Activated CD8-positive, alpha-beta T cell treated with anti-CD3 and anti-CD28 coated beads for 36 hours (primary cell): Measurements from ENCODE around the gene TRMT1L. TPM values are rescaled to one million over a fixed set of nuclear protein-coding genes. Genes with fewer than 3 reads are reported as not detected.
A peak's percentile ranks its signal among the peaks of the same experiment; 100 is the strongest.

Experiments
- ATAC-seq: fragments of 200-7000 bp; cut with Tn5 transposase; one replicate; pipeline ENCODE4 v1.10.0; 2021; ENCODE audit warnings: mild to moderate bottlenecking, moderate library complexity
- CTCF ChIA-PET: fragments of 350-600 bp; sonication (Branson Sonifier 250); formaldehyde crosslinking; loops from one replicate; lab custom pipeline; 2021; ENCODE audit warnings: antibody characterized with exemption; lab: Charles Lee
- POLR2A ChIA-PET: fragments of 350-600 bp; sonication (Branson Sonifier 250); formaldehyde crosslinking; loops from one replicate; lab custom pipeline; 2021; ENCODE audit warnings: antibody characterized with exemption; lab: Charles Lee
- DNase-seq: peaks from one replicate; pipeline ENCODE4 v3.0.0-alpha.2; 2020
- H3K27ac Mint-ChIP-seq: one replicate; pipeline ENCODE4 v1.8.0; 2021; ENCODE audit warnings: mild to moderate bottlenecking, mixed read lengths
- H3K27me3 Mint-ChIP-seq: one replicate; pipeline ENCODE4 v1.8.0; 2021; ENCODE audit warnings: mixed read lengths
- H3K36me3 Mint-ChIP-seq: one replicate; pipeline ENCODE4 v1.8.0; 2021; ENCODE audit warnings: low read depth, mixed read lengths
- H3K4me1 Mint-ChIP-seq: one replicate; pipeline ENCODE4 v1.8.0; 2021; ENCODE audit warnings: low read depth, mixed read lengths
- H3K4me3 Mint-ChIP-seq: one replicate; pipeline ENCODE4 v1.8.0; 2021; ENCODE audit warnings: mild to moderate bottlenecking, moderate library complexity, mixed read lengths
- H3K9me3 Mint-ChIP-seq: one replicate; pipeline ENCODE4 v1.8.0; 2021; ENCODE audit warnings: mixed read lengths
- CTCF ChIP-seq: fragments of 200-600 bp; IDR thresholded peaks from one replicate; pipeline ENCODE4 v1.8.0; 2022; ENCODE audit warnings: antibody characterized with exemption, mild to moderate bottlenecking
- intact Hi-C: fragments of 100-400 bp; cut with micrococcal nuclease; formaldehyde crosslinking; loops from one replicate; pipeline ENCODE4 v1.10.0; 2022
- total RNA-seq, 2 experiments: library from RNA; stranded (reverse); gene quantifications; one replicate each; pipeline ENCODE4 v1.2.3, GENCODE V29; 2021

The TRMT1L gene
- total RNA-seq, 2 experiments from 2014 or later = 25.6 TPM

GRCh38 chr1:185157599-185158412 lies 1.1 kb upstream of the TRMT1L start:
- H3K36me3 Mint-ChIP-seq = no peaks in the 10 kb centered on the region
- POLR2A ChIA-PET = interaction anchor here (0.9 to 1.8 kb wide), 4 partner anchors 11 to 539 kb away, joined by 3 to 5 read pairs (median 3); no protein-coding TSS in a partner anchor

GRCh38 chr1:185156288-185156853 lies 382 bp downstream of the TRMT1L start:
- intact Hi-C loops = loop anchor here (10.0 kb wide), 1 partner anchor 112 kb away; the partner anchor contains the start of gene RNF2
- CTCF ChIA-PET = interaction anchor here (1.4 to 6.7 kb wide), 2 partner anchors 13 to 524 kb away, joined by 3 to 71 read pairs; no protein-coding TSS in a partner anchor
- no peak for TF ChIP-seq CTCF
- Mint-ChIP-seq H3K4me3 (peak overlapping the region; percentile 90), H3K27ac (peak overlapping the region; percentile 97), H3K36me3 (peaks cover 6% of the 10 kb centered on the region), H3K4me1 (peaks cover 47% of the 10 kb centered on the region), H3K9me3 (no peaks in the 10 kb centered on the region), H3K27me3 (no peaks in the 10 kb centered on the region)
- POLR2A ChIA-PET = interaction anchor here (0.9 to 1.8 kb wide), 5 partner anchors 14 to 404 kb away, joined by 3 to 5 read pairs (median 3); no protein-coding TSS in a partner anchor
- ATAC-seq = peak; percentile 35
- DNase-seq = no peak

More at GRCh38 chr1:185157599-185158412, 1.1 kb upstream of the TRMT1L start:
- intact Hi-C loops = loop anchor here (1.0 to 10.0 kb wide), 2 partner anchors 113 to 404 kb away; partner anchors contain the start of genes EDEM3 and RNF2
- Mint-ChIP-seq H3K4me3 (peak overlapping the region; percentile 90), H3K9me3 (no peaks in the 10 kb centered on the region), H3K27ac (peak overlapping the region; percentile 97), H3K4me1 (peaks cover 38% of the 10 kb centered on the region), H3K27me3 (no peaks in the 10 kb centered on the region)
- no peak for ATAC-seq
- no peak for TF ChIP-seq CTCF
- CTCF ChIA-PET = interaction anchor here (1.1 to 6.7 kb wide), 5 partner anchors 12 to 523 kb away, joined by 3 to 71 read pairs (median 5); partner anchors contain the start of gene RNF2
- no peak for DNase-seq

GRCh38 chr1:185155600-185156287 lies 1.0 kb downstream of the TRMT1L start:
- CTCF ChIA-PET = interaction anchor here (1.3 to 6.7 kb wide), 3 partner anchors 10 to 525 kb away, joined by 3 to 71 read pairs (median 4); no protein-coding TSS in a partner anchor
- peaks cover 9% of the 10 kb centered on the region for H3K36me3 Mint-ChIP-seq
- peak overlapping the region; percentile 97 for H3K27ac Mint-ChIP-seq
- no peak for ATAC-seq
- H3K4me1 Mint-ChIP-seq = peaks cover 50% of the 10 kb centered on the region
- DNase-seq = no peak
- H3K27me3 Mint-ChIP-seq = no peaks in the 10 kb centered on the region
- POLR2A ChIA-PET = interaction anchor here (0.9 to 1.8 kb wide), 5 partner anchors 14 to 403 kb away, joined by 3 to 5 read pairs (median 3); no protein-coding TSS in a partner anchor
- no peaks in the 10 kb centered on the region for H3K9me3 Mint-ChIP-seq
- intact Hi-C loops = loop anchor here (10.0 kb wide), 1 partner anchor 111 kb away; the partner anchor contains the start of gene RNF2
- TF ChIP-seq CTCF = no peak
- H3K4me3 Mint-ChIP-seq = peak overlapping the region; percentile 90

- no peak for ATAC-seq
- Mint-ChIP-seq H3K27ac (peak overlapping the region; percentile 97), H3K4me3 (peak overlapping the region; percentile 90), H3K9me3 (no peaks in the 10 kb centered on the region), H3K27me3 (no peaks in the 10 kb centered on the region), H3K4me1 (peaks cover 47% of the 10 kb centered on the region), H3K36me3 (peaks cover 13% of the 10 kb centered on the region)
- TF ChIP-seq CTCF = no peak
- POLR2A ChIA-PET = interaction anchor here (1.6 kb wide), 1 partner anchor 15 kb away, joined by 3 read pairs; no protein-coding TSS in a partner anchor
- CTCF ChIA-PET = interaction anchor here (1.3 to 6.7 kb wide), 2 partner anchors 10 to 15 kb away, joined by 4 to 71 read pairs; no protein-coding TSS in a partner anchor
- intact Hi-C loops = loop anchor here (10.0 kb wide), 1 partner anchor 110 kb away; the partner anchor contains the start of gene RNF2
- no peak for DNase-seq
Measured at GRCh38 chr1:185154912-185155513, 1.7 kb downstream of the TRMT1L start.
